HepG2 (cell line): ENCODE measurements around the gene FBXW2. TPM values are rescaled to one million over a fixed set of nuclear protein-coding genes. Genes with fewer than 3 reads are reported as not detected.

Experiments
- AKNA ChIP-seq: sonication (generic); formaldehyde crosslinking; IDR thresholded peaks from 2 replicates; pipeline ENCODE4 v1.4.0; 2020; ENCODE audit warnings: missing genetic modification reagents, borderline replicate concordance
- CEBPB ChIP-seq: IDR thresholded peaks from 2 replicates; pipeline ENCODE4 v1.6.1; 2011; ENCODE audit warnings: low read depth, low read length, improper control_type of control experiment, borderline replicate concordance
- ESRRA ChIP-seq: sonication (generic); formaldehyde crosslinking; IDR thresholded peaks from 2 replicates; pipeline ENCODE4 v1.5.1; 2020; ENCODE audit warnings: mild to moderate bottlenecking, low read depth, missing genetic modification reagents
- FLYWCH1 ChIP-seq: sonication (generic); formaldehyde crosslinking; IDR thresholded peaks from 2 replicates; pipeline ENCODE4 v1.8.1; 2023; ENCODE audit warnings: mild to moderate bottlenecking, missing genetic modification reagents
- IKZF1 ChIP-seq: fragments of 450-650 bp; IDR thresholded peaks from 2 replicates; pipeline ENCODE4 v1.7.1; 2016
- ISL2 ChIP-seq: sonication (generic); formaldehyde crosslinking; IDR thresholded peaks from 2 replicates; pipeline ENCODE4 v1.5.0; 2020; ENCODE audit warnings: missing genetic modification reagents
- ISX ChIP-seq: sonication (generic); formaldehyde crosslinking; conservative IDR thresholded peaks from 2 replicates; pipeline ENCODE4 v1.5.0; 2020; ENCODE audit warnings: missing genetic modification reagents
- KLF9 ChIP-seq: IDR thresholded peaks from 2 replicates; pipeline ENCODE4 v1.6.1; 2016; ENCODE audit warnings: low read depth
- MEF2D ChIP-seq: sonication (generic); formaldehyde crosslinking; IDR thresholded peaks from 2 replicates; pipeline ENCODE4 v1.5.1; 2020; ENCODE audit warnings: mild to moderate bottlenecking, missing genetic modification reagents
- MYPOP ChIP-seq: sonication (generic); formaldehyde crosslinking; IDR thresholded peaks from 2 replicates; pipeline ENCODE4 v1.8.1; 2023; ENCODE audit warnings: mild to moderate bottlenecking, moderate library complexity, missing genetic modification reagents
- NPAS2 ChIP-seq: sonication (generic); formaldehyde crosslinking; IDR thresholded peaks from 2 replicates; pipeline ENCODE4 v1.8.0; 2022; ENCODE audit warnings: mild to moderate bottlenecking, missing genetic modification reagents, borderline replicate concordance
- PRDM15 ChIP-seq: sonication (generic); formaldehyde crosslinking; IDR thresholded peaks from 2 replicates; pipeline ENCODE4 v1.4.0; 2020; ENCODE audit warnings: missing genetic modification reagents
- RCOR2 ChIP-seq: IDR thresholded peaks from 2 replicates; pipeline ENCODE4 v1.6.1; 2016; ENCODE audit warnings: missing biosample characterization, missing genetic modification reagents
- RXRB ChIP-seq: IDR thresholded peaks from 2 replicates; pipeline ENCODE4 v1.6.1; 2016; ENCODE audit warnings: borderline replicate concordance, missing genetic modification reagents, missing compliant biosample characterization
- SMC3 ChIP-seq: IDR thresholded peaks from 2 replicates; pipeline ENCODE4 v1.6.1; 2011; ENCODE audit warnings: low read length, improper control_type of control experiment
- STAT5B ChIP-seq: sonication (generic); formaldehyde crosslinking; IDR thresholded peaks from 2 replicates; pipeline ENCODE4 v1.4.0; 2020; ENCODE audit warnings: missing genetic modification reagents
- TCF7 ChIP-seq: sonication (generic); IDR thresholded peaks from 2 replicates; pipeline ENCODE4 v1.6.1; 2016; ENCODE audit warnings: antibody characterized with exemption, low read depth
- ZC3H13 ChIP-seq: sonication (generic); formaldehyde crosslinking; IDR thresholded peaks from 2 replicates; pipeline ENCODE4 v1.8.1; 2023; ENCODE audit warnings: mild to moderate bottlenecking, missing genetic modification reagents, moderate library complexity
- ZKSCAN8 ChIP-seq: IDR thresholded peaks from 2 replicates; pipeline ENCODE4 v1.6.1; 2016; ENCODE audit warnings: borderline replicate concordance, missing genetic modification reagents, missing compliant biosample characterization
- ZNF496 ChIP-seq: sonication (generic); formaldehyde crosslinking; IDR thresholded peaks from 2 replicates; pipeline ENCODE4 v1.8.1; 2023; ENCODE audit warnings: mild to moderate bottlenecking, moderate library complexity, missing genetic modification reagents; ENCODE audit not compliant: insufficient replicate concordance
- ZNF782 ChIP-seq: sonication (generic); formaldehyde crosslinking; IDR thresholded peaks from 2 replicates; pipeline ENCODE4 v1.4.0; 2020; ENCODE audit warnings: missing genetic modification reagents, mild to moderate bottlenecking, borderline replicate concordance
- polyA plus RNA-seq, 8 experiments: library from polyadenylated mRNA; depleted of rRNA in 3 of 8; stranded (reverse) in 7 of 8; unstranded in 1 of 8; fragments of >200 nt; fragmentation: Illumina TruSeq in 4 of 8; extraction: Trizol in 4 of 8; gene quantifications; 2 replicates each; pipeline versions ENCODE4 v1.2.1 to v1.2.3, GENCODE V29; 2011 to 2016; ENCODE audit warnings: low read depth in 4 of 8, missing spikeins in 1 of 8, mixed read lengths in 1 of 8; ENCODE audit not compliant: insufficient read depth in 1 of 8
- total RNA-seq, 5 experiments: library from RNA; depleted of rRNA; stranded (reverse); fragments of >200 nt; fragmentation: Illumina TruSeq; extraction: Trizol; gene quantifications; 2 replicates each; pipeline ENCODE4 v1.2.3, GENCODE V29; 2016; ENCODE audit warnings: low read depth in 1 of 5

FBXW2 gene
- total and polyA plus RNA-seq, 2 of the 13 experiments (the other 11 are each of a cell fraction or from before 2014, with no cell fraction given), result 35.4 to 43.1 TPM

GRCh38 chr9:120783602-120784047, 9.6 kb downstream of the FBXW2 start (continued):
- TF ChIP-seq AKNA (CRISPR knock-in tag) (no peak), ZNF496 (CRISPR knock-in tag) (no peak), IKZF1 (no peak), KLF9 (CRISPR knock-in tag) (no peak), FLYWCH1 (CRISPR knock-in tag) (no peak), ZNF782 (no peak), ESRRA (CRISPR knock-in tag) (no peak), PRDM15 (CRISPR knock-in tag) (no peak), TCF7 (no peak), MYPOP (CRISPR knock-in tag) (no peak; the same call in 1 of the 2 replicates), RCOR2 (CRISPR knock-in tag) (0 out of 2 replicates have a peak, but pooled peaks have one; percentile 23), CEBPB (peak; percentile 84), NPAS2 (CRISPR knock-in tag) (no peak), ISX (no peak), RXRB (CRISPR knock-in tag) (no peak; the same call in 1 of the 2 replicates), ZC3H13 (CRISPR knock-in tag) (no peak), ZKSCAN8 (peak; percentile 87), SMC3 (no peak), MEF2D (CRISPR knock-in tag) (no peak), STAT5B (CRISPR knock-in tag) (no peak), ISL2 (peak; percentile 84)
